Measurements from ENCODE around the gene ILF2.
A peak's percentile ranks its signal among the peaks of the same experiment; 100 is the strongest.
"Not testable (repeated sequence)": the region's sequence is repeated elsewhere in the genome, so short reads cannot be mapped to it uniquely, and the experiment has no call there.

ILF2 gene

GRCh38 chr1:153647346-153647714 lies 23.5 kb downstream of the ILF2 start:
- DNase-seq: peak in 1 of 2 experiments; percentile 39

GRCh38 chr1:153646672-153647345 lies 24.0 kb downstream of the ILF2 start:
- DNase-seq: no peak

- no peak for DNase-seq
These were observed 27.0 kb downstream of the ILF2 start for GRCh38 chr1:153643816-153644215.

- no peak for DNase-seq
These were observed 27.7 kb downstream of the ILF2 start for GRCh38 chr1:153643100-153643499.

GRCh38 chr1:153642161-153642560 lies 28.6 kb downstream of the ILF2 start:
- no peak for DNase-seq

- no peak for DNase-seq
These were observed 29.9 kb downstream of the ILF2 start for GRCh38 chr1:153640861-153641260.

GRCh38 chr1:153640213-153640612 lies 30.6 kb downstream of the ILF2 start:
- not testable (repeated sequence) for DNase-seq

GRCh38 chr1:153639280-153639679 lies 31.5 kb downstream of the ILF2 start:
- DNase-seq: no peak

- no peak for DNase-seq
These were observed 32.5 kb downstream of the ILF2 start for GRCh38 chr1:153638261-153638660.

- no peak for DNase-seq
These were observed 34.5 kb downstream of the ILF2 start for GRCh38 chr1:153636312-153636711.

GRCh38 chr1:153635872-153636271 lies 34.9 kb downstream of the ILF2 start:
- DNase-seq: no peak

- peak; percentile 99 to 100 for DNase-seq
These were observed 36.8 kb downstream of the ILF2 start, which contains the start of gene CHTOP for GRCh38 chr1:153633754-153634665. Gene CHTOP (plus strand): TSS chr1:153634066. CDS start chr1:153636589, 2,523 bp downstream.

GRCh38 chr1:153633161-153633753 lies 37.5 kb downstream of the ILF2 start:
- no peak for DNase-seq

GRCh38 chr1:153631047-153632022 lies 39.5 kb downstream of the ILF2 start:
- DNase-seq: no peak

- no peak for DNase-seq
These were observed 40.4 kb downstream of the ILF2 start for GRCh38 chr1:153630384-153630783.

GRCh38 chr1:153629971-153630370 lies 40.8 kb downstream of the ILF2 start:
- no peak for DNase-seq

GRCh38 chr1:153629343-153629665 lies 41.5 kb downstream of the ILF2 start:
- no peak for DNase-seq

GRCh38 chr1:153628638-153629342 lies 42.0 kb downstream of the ILF2 start:
- DNase-seq: no peak

- DNase-seq: no peak
These were observed 42.8 kb downstream of the ILF2 start, which contains the start of gene S100A1 for GRCh38 chr1:153627715-153628626. Gene S100A1 (plus strand): TSS chr1:153628434. CDS start chr1:153630522, 2,088 bp downstream.

GRCh38 chr1:153626904-153627714 lies 43.7 kb downstream of the ILF2 start, which contains the start of gene S100A13:
Gene S100A13 (minus strand): TSS chr1:153627505. CDS start chr1:153626472, 1,033 bp downstream.
- DNase-seq: peak; percentile 96 to 99
